HepG2 (cell line): ENCODE data around the gene NEURL4. TPM values are rescaled to one million over a fixed set of nuclear protein-coding genes. Genes with fewer than 3 reads are reported as not detected.
A peak's percentile ranks its signal among the peaks of the same experiment; 100 is the strongest.

Experiments
- ARID5B ChIP-seq: IDR thresholded peaks from 2 replicates; pipeline ENCODE4 v1.4.0; 2020; ENCODE audit warnings: mild to moderate bottlenecking, missing genetic modification reagents
- ARNT ChIP-seq: fragments of 450-650 bp; IDR thresholded peaks from 2 replicates; pipeline ENCODE4 v1.6.1; 2017
- CREM ChIP-seq, 2 experiments: sonication (generic) in 1 of 2; formaldehyde crosslinking in 1 of 2; IDR thresholded peaks; 2 replicates each; pipeline versions ENCODE4 v1.4.0 to v1.6.1; 2016 to 2020; ENCODE audit warnings: antibody characterized with exemption in 1 of 2, mild to moderate bottlenecking in 1 of 2, missing genetic modification reagents in 1 of 2
- HCFC1 ChIP-seq: fragments of 150-350 bp; IDR thresholded peaks from 2 replicates; pipeline ENCODE4 v1.6.1; 2014; ENCODE audit warnings: low read depth, low read length
- JDP2 ChIP-seq: sonication (generic); formaldehyde crosslinking; IDR thresholded peaks from 2 replicates; pipeline ENCODE4 v1.8.1; 2022; ENCODE audit warnings: missing genetic modification reagents, borderline replicate concordance
- KLF6 ChIP-seq: IDR thresholded peaks from 2 replicates; pipeline ENCODE4 v1.8.0; 2016; ENCODE audit warnings: missing biosample characterization, missing genetic modification reagents
- MAFG ChIP-seq: sonication (generic); formaldehyde crosslinking; IDR thresholded peaks from 2 replicates; pipeline ENCODE4 v1.5.1; 2020; ENCODE audit warnings: mild to moderate bottlenecking, missing genetic modification reagents
- MEF2D ChIP-seq: sonication (generic); formaldehyde crosslinking; IDR thresholded peaks from 2 replicates; pipeline ENCODE4 v1.5.1; 2020; ENCODE audit warnings: mild to moderate bottlenecking, missing genetic modification reagents
- NR3C1 ChIP-seq: sonication (generic); formaldehyde crosslinking; IDR thresholded peaks from 2 replicates; pipeline ENCODE4 v1.4.0; 2020; ENCODE audit warnings: missing genetic modification reagents
- PHF21A ChIP-seq: sonication (generic); formaldehyde crosslinking; IDR thresholded peaks from 2 replicates; pipeline ENCODE4 v1.5.0; 2020; ENCODE audit warnings: mild to moderate bottlenecking, missing genetic modification reagents
- RARA ChIP-seq: IDR thresholded peaks from 2 replicates; pipeline ENCODE4 v1.6.1; 2016; ENCODE audit warnings: missing genetic modification reagents, missing compliant biosample characterization
- TBP ChIP-seq: sonication (generic); formaldehyde crosslinking; IDR thresholded peaks from 2 replicates; pipeline ENCODE4 v1.5.0; 2020; ENCODE audit warnings: missing genetic modification reagents
- TRIM22 ChIP-seq: fragments of 450-650 bp; IDR thresholded peaks from 2 replicates; pipeline ENCODE4 v1.6.1; 2017
- ZBTB49 ChIP-seq: sonication (generic); formaldehyde crosslinking; IDR thresholded peaks from 2 replicates; pipeline ENCODE4 v1.4.0; 2020; ENCODE audit warnings: missing genetic modification reagents, borderline replicate concordance
- ZFP62 ChIP-seq: sonication (generic); formaldehyde crosslinking; IDR thresholded peaks from 2 replicates; pipeline ENCODE4 v1.4.0; 2020; ENCODE audit warnings: missing genetic modification reagents
- ZGPAT ChIP-seq: IDR thresholded peaks from 2 replicates; pipeline ENCODE4 v1.6.1; 2016; ENCODE audit warnings: mild to moderate bottlenecking
- ZKSCAN1 ChIP-seq: fragments of 150-350 bp; IDR thresholded peaks from 2 replicates; pipeline ENCODE4 v1.6.1; 2014; ENCODE audit warnings: low read length
- ZNF44 ChIP-seq: sonication (generic); formaldehyde crosslinking; IDR thresholded peaks from 2 replicates; pipeline ENCODE4 v1.5.1; 2020; ENCODE audit warnings: mild to moderate bottlenecking, missing genetic modification reagents
- ZNF572 ChIP-seq: sonication (generic); formaldehyde crosslinking; IDR thresholded peaks from 2 replicates; pipeline ENCODE4 v1.5.1; 2020; ENCODE audit warnings: mild to moderate bottlenecking, missing genetic modification reagents
- ZSCAN30 ChIP-seq: sonication (generic); formaldehyde crosslinking; IDR thresholded peaks from 2 replicates; pipeline ENCODE4 v1.5.0; 2020; ENCODE audit warnings: mild to moderate bottlenecking, missing genetic modification reagents
- polyA plus RNA-seq, 8 experiments: library from polyadenylated mRNA; depleted of rRNA in 3 of 8; stranded (reverse) in 7 of 8; unstranded in 1 of 8; fragments of >200 nt; fragmentation: Illumina TruSeq in 4 of 8; extraction: Trizol in 4 of 8; gene quantifications; 2 replicates each; pipeline versions ENCODE4 v1.2.1 to v1.2.3, GENCODE V29; 2011 to 2016; ENCODE audit warnings: low read depth in 4 of 8, missing spikeins in 1 of 8, mixed read lengths in 1 of 8; ENCODE audit not compliant: insufficient read depth in 1 of 8
- total RNA-seq, 5 experiments: library from RNA; depleted of rRNA; stranded (reverse); fragments of >200 nt; fragmentation: Illumina TruSeq; extraction: Trizol; gene quantifications; 2 replicates each; pipeline ENCODE4 v1.2.3, GENCODE V29; 2016; ENCODE audit warnings: low read depth in 1 of 5

Gene NEURL4
- total and polyA plus RNA-seq, 2 of the 13 experiments (the other 11 are each of a cell fraction or from before 2014, with no cell fraction given), result 14.8 to 15.7 TPM

- TF ChIP-seq KLF6 (CRISPR knock-in tag) (no peak; the same call in 1 of the 2 replicates), TRIM22 (no peak), JDP2 (no peak), TBP (CRISPR knock-in tag) (0 out of 2 replicates have a peak, but pooled peaks have one; percentile 26), ZNF572 (CRISPR knock-in tag) (no peak), ARNT (no peak), ZGPAT (CRISPR knock-in tag) (peak; percentile 82), PHF21A (CRISPR knock-in tag) (peak; percentile 77; the same call in 1 of the 2 replicates), RARA (peak; percentile 54), ZFP62 (CRISPR knock-in tag) (no peak), ZKSCAN1 (no peak), ARID5B (CRISPR knock-in tag) (no peak), HCFC1 (peak; percentile 27; the same call in 1 of the 2 replicates), ZSCAN30 (CRISPR knock-in tag) (no peak), ZNF44 (CRISPR knock-in tag) (no peak), NR3C1 (CRISPR knock-in tag) (no peak), MEF2D (CRISPR knock-in tag) (no peak; the same call in 1 of the 2 replicates), MAFG (CRISPR knock-in tag) (no peak), ZBTB49 (CRISPR knock-in tag) (no peak), CREM (IDR thresholded peaks at IDR 0.05) (no peak), CREM (CRISPR knock-in tag; IDR thresholded peaks at IDR 0.05) (no peak)
Measured at GRCh38 chr17:7351665-7352502, 22.7 kb upstream of the NEURL4 start, which contains the start of gene KCTD11 (continued).
